ENCODE measurements around the gene ATP2C2. TPM values are rescaled to one million over a fixed set of nuclear protein-coding genes. Genes with fewer than 3 reads are reported as not detected.

Gene ATP2C2
- total and polyA plus RNA-seq, 11 donors = 0.17 TPM; not detected in 10

DNA sequence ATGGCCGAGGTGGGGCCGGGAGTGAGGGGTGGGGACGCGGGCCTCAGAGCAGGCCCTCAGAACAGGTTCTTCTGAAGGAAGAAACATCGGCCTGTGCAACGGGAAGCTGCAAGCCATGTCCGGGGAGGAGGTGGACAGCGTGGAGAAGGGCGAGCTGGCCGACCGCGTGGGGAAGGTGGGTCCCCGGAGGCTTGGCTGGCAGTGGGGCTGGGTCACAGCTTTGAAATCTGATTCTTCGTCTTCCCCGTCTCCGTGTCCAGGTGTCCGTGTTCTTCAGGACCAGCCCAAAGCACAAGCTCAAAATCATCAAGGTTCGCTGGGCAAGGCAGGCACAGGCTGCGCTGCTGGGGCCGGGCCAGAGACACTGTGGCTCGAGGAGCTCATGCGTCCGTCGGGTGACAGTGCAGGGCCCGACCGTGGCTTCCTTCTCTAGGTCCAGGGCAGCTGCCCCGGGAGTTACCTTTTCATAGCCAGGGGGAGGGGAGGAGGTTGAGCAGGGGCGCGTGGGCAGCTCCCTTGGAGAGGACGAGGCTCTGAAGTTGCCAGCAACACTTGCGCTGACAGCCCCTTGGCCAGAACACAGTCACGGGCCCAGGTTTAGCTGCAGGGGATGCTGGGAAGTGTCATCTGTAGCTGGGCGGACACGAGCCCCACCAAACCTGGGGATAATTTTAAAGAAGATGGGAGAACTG, 84.9 kb downstream of the ATP2C2 start:
- no peak for ATAC-seq
- intact Hi-C loops (cut with DNase I) = no loop called here

DNA sequence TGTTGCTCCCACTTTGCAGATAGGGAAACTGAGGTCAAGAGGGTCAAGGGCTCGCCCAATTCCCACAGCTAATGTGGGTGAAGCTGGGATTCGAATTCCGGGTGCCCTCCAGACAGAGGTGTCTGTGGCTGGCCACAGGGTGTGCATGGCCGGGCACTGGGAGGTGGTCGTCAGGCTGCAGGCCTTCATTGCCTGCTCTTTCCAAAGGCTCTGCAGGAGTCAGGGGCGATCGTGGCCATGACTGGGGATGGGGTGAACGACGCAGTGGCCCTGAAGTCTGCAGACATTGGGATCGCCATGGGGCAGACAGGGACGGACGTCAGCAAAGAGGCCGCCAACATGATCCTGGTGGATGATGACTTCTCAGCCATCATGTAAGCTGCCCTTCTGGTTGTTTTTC, 86.3 kb downstream of the ATP2C2 start:
- Histone ChIP-seq H3K9me3 (no peaks in the 10 kb centered on the region), H3K27ac (no peak overlapping the region), H3K4me1 (no peaks in the 10 kb centered on the region), H3K4me3 (no peak overlapping the region), H3K27me3 (no peaks in the 10 kb centered on the region), H3K36me3 (no peaks in the 10 kb centered on the region)
- TF ChIP-seq, protein P1, sequence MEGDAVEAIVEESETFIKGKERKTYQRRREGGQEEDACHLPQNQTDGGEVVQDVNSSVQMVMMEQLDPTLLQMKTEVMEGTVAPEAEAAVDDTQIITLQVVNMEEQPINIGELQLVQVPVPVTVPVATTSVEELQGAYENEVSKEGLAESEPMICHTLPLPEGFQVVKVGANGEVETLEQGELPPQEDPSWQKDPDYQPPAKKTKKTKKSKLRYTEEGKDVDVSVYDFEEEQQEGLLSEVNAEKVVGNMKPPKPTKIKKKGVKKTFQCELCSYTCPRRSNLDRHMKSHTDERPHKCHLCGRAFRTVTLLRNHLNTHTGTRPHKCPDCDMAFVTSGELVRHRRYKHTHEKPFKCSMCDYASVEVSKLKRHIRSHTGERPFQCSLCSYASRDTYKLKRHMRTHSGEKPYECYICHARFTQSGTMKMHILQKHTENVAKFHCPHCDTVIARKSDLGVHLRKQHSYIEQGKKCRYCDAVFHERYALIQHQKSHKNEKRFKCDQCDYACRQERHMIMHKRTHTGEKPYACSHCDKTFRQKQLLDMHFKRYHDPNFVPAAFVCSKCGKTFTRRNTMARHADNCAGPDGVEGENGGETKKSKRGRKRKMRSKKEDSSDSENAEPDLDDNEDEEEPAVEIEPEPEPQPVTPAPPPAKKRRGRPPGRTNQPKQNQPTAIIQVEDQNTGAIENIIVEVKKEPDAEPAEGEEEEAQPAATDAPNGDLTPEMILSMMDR (IDR thresholded peaks at IDR 0.05) = no peak
- TF ChIP-seq POLR2A (IDR thresholded peaks at IDR 0.05) = no peak
- 93 to 96% (median 95%) methylated on average over 12 to 13 of the region's 13 CpGs for WGBS, 4 donors
- intact Hi-C loops (cut with DNase I) = no loop called here
- no peak for ATAC-seq
- no peak for DNase-seq

More for the DNA sequence above, 84.9 kb downstream of the ATP2C2 start:
- Histone ChIP-seq H3K36me3 (no peaks in the 10 kb centered on the region), H3K4me1 (no peaks in the 10 kb centered on the region), H3K27me3 (no peaks in the 10 kb centered on the region), H3K27ac (no peak overlapping the region), H3K9me3 (no peaks in the 10 kb centered on the region), H3K4me3 (no peak overlapping the region)
- 69 to 90% (median 73%) methylated on average over 32 to 34 of the region's 34 CpGs for WGBS, 4 donors
- DNase-seq = no peak
- TF ChIP-seq, protein P1 (IDR thresholded peaks at IDR 0.05) = no peak
- TF ChIP-seq POLR2A (IDR thresholded peaks at IDR 0.05) = no peak

DNA sequence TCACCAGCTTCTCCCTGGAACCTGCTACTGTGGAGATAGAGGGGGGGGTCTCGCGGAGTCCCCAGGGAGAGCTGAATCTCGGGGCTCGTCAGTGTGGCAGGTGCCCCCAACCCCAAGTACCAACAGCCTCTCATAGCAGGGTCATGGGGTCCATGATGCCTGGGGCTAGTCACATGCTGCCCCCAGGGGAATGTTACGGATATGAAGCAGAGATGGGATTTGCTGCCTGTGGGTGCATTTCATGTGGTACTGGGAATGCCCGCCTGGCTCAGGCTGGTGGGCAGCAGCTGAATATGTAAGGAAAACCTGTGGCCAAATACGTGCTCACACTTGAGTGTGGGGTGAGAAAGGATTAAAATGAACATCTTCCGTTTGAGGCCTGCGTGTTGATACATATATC, 86.7 kb downstream of the ATP2C2 start:
- 90 to 95% (median 92%) methylated on average over 9 of the region's 9 CpGs for WGBS, 4 donors
- no peak for DNase-seq
- H3K27ac ChIP-seq = no peak overlapping the region
- ATAC-seq = no peak
- H3K27me3 ChIP-seq = no peaks in the 10 kb centered on the region
- no peaks in the 10 kb centered on the region for H3K36me3 ChIP-seq
- intact Hi-C loops (cut with DNase I) = no loop called here
- H3K4me1 ChIP-seq = no peaks in the 10 kb centered on the region
- H3K4me3 ChIP-seq = no peak overlapping the region
- H3K9me3 ChIP-seq = no peaks in the 10 kb centered on the region
- TF ChIP-seq, protein P1 (IDR thresholded peaks at IDR 0.05) = no peak
- TF ChIP-seq POLR2A (IDR thresholded peaks at IDR 0.05) = no peak

DNA sequence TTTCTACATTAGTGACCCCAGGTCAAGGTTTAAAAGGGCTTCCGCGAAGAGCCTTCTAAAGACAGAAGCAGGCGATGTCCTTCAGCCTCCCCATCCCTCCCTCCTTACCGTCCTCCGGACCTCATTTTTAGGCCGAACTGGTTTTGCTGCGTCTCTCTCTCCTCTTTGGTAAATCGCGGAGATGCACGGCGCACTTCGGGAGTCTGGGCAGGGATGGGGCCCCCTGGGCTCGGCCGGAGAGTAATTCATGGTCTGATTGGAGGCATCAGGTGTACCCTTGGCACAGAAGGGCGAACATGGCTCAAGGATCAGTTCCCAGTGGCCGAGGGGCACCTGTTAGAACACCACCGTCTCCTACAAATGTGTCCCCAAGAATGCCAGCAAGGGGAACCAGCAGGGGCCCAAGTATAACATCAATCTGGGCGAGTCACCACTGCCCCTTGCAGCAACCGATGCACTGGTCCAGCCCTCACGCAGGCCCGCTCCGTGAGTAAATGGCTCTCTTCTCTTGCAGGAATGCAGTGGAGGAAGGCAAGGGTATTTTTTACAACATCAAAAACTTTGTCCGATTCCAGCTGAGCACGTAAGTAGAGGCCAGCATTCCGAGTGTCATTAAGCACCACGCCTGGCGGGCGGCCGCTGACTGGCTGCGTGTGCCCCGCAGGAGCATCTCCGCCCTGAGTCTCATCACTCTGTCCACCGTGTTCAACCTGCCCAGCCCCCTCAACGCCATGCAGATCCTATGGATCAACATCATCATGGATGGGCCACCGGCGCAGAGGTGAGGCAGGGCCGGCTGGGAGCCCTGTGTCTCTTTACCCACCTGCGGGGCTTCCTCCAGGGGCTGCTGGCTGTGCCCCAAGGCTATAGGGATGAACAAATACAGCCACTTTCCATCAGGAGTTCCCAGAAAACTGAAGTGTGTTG, 90.5 kb downstream of the ATP2C2 start:
- no peak overlapping the region for H3K4me3 ChIP-seq
- DNase-seq (no peak), ATAC-seq (no peak)
- H3K27me3 ChIP-seq = no peaks in the 10 kb centered on the region
- H3K4me1 ChIP-seq = peaks cover 0 to 9% (median 0%) of the 10 kb centered on the region in 12 donors
- H3K27ac ChIP-seq = no peak overlapping the region
- H3K36me3 ChIP-seq = peaks cover 0 to 3% (median 0%) of the 10 kb centered on the region in 9 donors
- TF ChIP-seq, protein P1 (IDR thresholded peaks at IDR 0.05) = no peak
- no peak for TF ChIP-seq POLR2A (IDR thresholded peaks at IDR 0.05)
- 95% methylated on average over 37 to 38 of the region's 38 CpGs for WGBS, 4 donors
- H3K9me3 ChIP-seq = no peaks in the 10 kb centered on the region
- intact Hi-C loops (cut with DNase I) = no loop called here

All from heart left ventricle (tissue), 16 donors.